HG03139 (cell line): ENCODE results near the gene ERICH6B.

Experiments
- ATAC-seq: cut with Tn5 transposase; IDR thresholded peaks from one replicate; pipeline ENCODE4 v1.9.1; 2021; ENCODE audit not compliant: unreplicated experiment

ERICH6B gene

GRCh38 chr13:45545686-45546409 lies 69.7 kb downstream of the ERICH6B start:
- ATAC-seq, result no peak

GRCh38 chr13:45544520-45544919 lies 71.0 kb downstream of the ERICH6B start:
- no peak for ATAC-seq

GRCh38 chr13:45542878-45543277 lies 72.7 kb downstream of the ERICH6B start:
- ATAC-seq, result no peak

DNA sequence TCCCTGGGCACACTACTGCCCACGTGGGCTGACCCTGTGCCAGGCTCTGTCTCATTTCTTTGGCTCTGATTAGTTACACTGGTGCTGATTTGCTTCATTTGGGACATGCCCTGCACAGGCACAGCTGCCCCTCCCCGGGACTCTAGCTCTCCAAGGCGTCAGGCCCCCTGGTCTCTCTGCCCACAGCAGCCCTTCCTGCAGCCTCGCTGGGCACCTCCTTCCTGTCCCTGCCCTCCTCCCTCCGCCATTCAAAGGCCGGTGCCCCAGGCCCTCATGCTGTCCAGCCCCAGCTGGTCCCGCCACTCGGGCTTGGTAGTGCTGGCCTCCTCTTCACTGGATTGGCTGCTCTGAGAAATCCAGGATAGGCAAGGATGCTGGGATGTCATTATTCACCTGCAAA lies 73.1 kb downstream of the ERICH6B start:
- ATAC-seq, result no peak

DNA sequence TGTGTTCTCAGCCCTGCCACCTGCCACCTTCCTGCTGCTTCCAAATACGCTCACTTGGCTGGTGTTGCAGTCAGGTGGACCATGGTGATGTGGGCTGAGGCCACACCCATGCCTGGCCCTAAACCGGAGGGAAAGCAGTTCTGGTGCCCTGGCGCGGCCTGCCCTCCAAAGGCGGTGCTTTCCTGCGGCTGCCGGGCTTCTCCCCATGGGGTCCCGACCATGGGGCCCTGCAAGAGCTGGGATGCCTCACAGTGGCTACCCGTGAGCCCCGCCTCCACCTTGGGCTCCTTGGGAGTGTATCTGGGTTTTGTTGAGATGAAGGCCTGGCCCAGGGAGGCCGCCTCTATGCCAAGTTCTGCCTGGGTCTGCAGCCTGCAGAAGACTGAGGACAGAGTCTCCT lies 73.7 kb downstream of the ERICH6B start:
- ATAC-seq, result no peak

- ATAC-seq, result no peak
These were observed 74.7 kb downstream of the ERICH6B start for GRCh38 chr13:45540864-45541263.

DNA sequence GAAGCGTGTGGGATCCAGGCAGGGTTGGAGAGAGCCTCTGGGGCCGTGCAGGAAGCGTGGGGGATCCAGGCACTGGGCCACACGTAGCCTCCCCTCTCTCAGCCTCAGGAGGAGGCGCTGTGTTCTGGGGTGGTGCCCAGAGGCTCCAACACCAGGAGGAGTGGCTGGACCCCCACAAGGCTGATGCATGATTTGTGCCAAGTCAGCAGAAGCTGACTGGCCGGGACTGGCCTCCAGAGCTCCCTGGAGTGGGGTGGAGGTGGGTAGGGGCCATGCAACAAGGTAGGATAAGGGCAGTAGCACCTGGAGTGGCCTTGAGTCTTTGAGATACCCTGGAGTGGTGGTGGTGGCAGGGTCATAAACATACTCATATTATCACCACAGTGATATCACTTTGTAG lies 75.3 kb downstream of the ERICH6B start:
- ATAC-seq, result no peak

- ATAC-seq, result no peak
These were observed 77.2 kb downstream of the ERICH6B start for GRCh38 chr13:45538382-45538781.

DNA sequence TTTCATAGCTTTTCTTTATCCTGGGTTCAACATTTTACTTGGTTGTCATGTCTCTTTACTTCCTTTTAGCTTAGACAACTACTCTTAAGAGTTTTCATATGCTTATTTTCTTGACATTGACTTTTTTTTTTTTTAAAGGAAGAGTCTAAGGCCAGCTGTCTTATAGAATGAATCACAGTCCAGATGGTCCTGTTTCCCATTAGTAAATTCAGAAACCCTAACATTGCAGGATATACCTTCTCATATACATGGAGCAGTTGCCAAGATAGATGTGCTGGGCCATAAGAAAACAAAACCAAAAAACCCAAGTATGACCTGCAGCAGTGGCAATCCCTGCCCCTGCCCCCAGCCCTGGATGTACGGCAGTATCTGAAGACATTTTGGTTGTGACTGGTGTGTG lies 78.0 kb downstream of the ERICH6B start:
- ATAC-seq, result no peak

DNA sequence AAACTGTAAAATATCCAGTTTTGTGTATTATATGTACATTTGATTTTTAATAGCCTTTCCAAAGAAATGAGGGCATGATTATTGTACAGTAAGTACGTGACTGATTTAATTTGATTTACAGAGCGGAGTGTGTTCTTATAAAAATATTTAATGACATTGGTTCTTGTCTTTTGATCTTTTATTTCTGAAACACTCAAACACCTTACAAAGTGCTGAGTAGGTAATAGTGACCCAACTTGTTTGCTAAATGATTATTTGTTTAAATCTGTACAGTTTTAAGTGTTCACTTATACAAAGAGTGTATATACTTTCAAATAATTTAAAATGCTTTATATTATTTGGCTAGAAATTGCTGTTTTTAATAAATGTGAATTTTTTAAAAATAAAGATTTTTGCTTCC lies 79.3 kb downstream of the ERICH6B start:
- ATAC-seq, result no peak

DNA sequence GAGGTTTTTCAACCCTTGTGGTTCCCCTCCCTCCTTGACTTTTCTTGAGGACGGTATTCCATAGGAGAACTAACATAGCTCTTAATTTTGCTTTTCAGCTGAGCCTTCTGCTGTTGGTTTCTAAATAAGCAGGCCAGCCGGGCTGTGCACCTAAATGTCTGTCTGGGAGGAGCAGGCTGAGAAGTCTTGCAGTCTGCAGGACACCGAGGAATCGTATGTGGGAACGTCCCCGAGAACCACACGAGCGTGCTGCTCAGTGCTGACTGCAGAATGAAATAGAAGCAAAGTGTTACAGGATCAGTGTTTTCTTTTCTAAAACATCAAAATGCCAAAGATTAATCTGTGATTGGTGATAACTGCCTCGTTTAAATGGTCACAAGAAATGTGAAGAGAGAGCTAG lies 80.9 kb downstream of the ERICH6B start:
- ATAC-seq, result no peak

DNA sequence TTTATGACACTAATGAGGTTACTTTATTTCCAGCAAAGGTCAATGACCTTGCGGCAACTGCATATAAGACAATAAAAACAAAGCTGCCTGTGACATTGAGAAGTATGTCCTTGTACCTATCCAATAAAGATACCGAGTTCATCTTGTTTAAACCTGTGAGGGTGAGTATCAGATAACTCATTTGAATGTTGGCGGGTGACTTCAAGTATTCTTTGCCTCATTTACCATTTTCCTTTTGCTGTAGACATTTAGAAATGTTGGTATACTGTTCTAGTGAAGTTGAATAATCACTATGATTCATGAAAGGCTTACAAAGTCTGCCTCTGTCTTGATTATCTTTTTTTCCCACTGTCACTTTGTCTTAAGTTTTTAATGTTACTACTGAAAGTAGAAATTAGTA lies 85.8 kb downstream of the ERICH6B start:
- ATAC-seq, result no peak

DNA sequence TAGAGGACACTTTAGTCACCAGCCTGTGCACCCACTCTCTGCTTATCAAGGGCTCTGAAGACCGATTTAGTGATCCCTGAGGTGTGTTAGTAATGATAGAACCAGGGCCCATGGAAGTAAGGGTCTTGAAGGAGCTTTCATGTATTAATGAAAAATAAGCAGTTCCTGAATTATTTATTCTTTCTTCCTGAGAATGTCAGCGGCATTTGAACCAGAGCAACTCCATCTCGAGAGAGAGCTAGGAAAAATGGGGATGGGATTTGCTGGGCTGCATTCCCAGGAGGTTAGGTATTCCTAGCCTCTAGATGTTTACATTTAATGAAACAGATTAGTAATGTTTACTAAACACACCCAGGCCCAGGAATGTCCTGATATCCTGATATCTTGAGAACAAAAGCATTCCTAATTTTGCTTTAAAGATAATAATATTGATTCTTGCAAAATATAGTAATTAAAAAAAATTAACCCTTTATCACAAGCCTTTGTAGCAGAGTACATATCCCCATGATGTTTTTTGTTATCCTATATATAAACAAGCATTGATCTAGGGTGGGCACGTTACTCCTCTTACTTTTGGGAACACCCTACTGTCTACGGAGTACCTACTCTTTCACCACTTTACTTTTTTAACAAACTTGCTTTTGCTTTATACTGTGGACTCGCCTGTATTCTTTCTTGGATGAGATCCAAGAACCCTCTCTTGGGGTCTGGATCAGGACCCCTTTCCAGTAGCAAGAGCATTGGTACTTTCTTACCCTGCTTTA lies 87.7 kb downstream of the ERICH6B start:
- no peak for ATAC-seq

DNA sequence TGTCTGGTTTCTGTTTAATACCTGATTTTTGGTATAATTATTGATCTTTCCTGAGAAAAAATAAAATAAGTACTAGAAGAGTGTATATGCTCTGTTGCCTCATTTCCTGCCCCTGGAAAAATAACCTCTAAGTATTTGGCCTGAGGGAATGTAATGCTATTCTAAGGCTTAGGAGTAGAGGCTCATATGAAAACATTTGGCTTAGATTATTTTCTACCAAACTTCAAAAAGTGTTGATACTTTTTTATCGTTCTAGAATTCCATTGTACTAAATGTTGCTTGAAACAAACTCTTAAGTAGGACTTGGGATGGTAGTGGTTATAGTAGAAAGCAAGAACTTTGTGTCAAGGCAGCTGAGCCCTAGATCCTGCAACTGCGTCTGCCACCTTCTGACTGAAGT lies 93.0 kb downstream of the ERICH6B start:
- ATAC-seq, result no peak

- ATAC-seq, result no peak
These were observed 94.2 kb downstream of the ERICH6B start for GRCh38 chr13:45521297-45521696.

DNA sequence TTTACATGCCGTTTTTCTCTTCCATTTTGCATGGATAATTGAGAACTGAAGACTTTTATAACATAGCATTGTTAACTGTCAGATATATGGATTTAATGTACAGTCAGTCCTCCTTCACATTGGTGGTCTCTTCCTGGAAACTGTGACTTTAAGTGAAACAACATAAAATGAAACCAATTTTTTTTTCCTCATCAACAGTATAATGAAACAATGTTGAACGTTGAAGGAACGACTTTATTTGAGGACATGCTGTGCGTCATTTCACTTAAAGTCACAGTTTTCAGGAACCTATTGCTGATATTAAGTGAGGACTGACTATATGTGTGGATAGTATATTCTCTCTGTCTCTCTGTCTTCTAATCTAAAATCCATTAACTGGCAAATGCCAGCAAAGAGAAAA lies 96.0 kb downstream of the ERICH6B start:
- no peak for ATAC-seq

DNA sequence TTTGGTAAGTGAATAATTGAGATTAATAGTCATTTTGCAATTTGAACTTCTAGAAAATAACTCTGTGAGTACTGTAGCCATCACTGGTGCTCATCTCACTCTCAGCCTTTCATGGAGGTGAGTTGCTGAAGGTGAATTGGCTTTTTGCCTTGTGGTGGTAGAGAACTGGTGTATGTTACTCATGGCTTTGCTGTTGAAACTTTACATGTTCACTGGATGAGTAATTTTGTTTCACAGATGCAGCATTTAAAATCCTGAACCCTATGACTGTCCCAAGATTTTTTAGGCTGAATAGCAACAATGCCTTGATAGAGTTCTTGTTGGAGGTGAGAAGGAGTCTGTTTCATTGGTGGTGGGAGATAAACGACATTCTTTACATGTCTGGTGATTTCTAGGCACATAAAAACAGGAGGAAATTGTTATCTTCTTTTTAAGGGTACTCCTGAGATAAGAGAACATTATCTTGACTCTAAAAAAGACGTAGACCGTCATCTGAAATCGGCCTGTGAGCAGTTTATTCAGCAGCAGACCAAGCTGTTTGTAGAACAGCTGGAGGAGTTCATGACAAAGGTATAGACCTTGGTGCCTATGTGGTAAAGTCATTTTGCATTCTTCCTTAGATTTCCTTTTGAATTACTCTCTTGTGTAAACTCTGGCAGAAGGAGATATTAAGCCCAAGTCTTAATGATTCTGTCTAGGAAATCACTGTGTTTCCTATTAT lies 96.9 kb downstream of the ERICH6B start:
- no peak for ATAC-seq

DNA sequence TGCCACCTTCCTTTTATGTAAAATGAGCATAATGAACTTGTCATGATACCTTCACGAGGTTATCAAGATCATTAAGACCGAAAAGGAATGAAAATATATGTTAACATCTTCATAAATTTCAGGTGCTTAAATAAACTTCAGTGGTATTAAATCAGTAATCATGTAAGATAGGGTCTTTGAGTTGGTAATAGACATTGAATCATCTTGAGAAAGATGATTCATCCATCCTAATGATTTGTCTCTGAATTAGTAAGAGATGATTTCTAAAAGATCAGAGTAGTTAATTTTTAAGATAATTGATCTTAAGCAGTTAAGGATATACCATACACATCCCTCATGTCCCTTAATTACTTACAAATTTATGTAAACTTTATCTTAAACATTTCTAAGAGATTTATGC lies 98.8 kb downstream of the ERICH6B start:
- no peak for ATAC-seq

DNA sequence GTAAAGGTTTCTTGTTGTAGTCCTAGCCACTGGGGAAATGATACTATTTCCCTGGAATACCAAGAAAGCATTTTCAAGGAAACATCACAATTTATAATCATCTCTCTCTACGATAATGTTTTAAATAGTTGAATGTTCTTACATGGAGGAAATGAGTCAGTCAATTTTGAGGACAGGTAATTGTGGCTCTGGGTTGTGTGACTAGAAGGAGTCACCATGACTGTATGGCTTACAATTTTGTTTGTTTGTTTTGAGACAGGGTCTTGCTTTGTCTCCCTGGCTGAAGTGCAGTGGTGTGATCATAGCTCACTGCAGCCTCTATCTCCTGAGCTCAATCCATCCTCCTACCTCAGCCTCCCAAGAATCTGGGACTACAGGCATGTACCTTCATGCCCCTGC lies 103.4 kb downstream of the ERICH6B start:
- ATAC-seq, result no peak

DNA sequence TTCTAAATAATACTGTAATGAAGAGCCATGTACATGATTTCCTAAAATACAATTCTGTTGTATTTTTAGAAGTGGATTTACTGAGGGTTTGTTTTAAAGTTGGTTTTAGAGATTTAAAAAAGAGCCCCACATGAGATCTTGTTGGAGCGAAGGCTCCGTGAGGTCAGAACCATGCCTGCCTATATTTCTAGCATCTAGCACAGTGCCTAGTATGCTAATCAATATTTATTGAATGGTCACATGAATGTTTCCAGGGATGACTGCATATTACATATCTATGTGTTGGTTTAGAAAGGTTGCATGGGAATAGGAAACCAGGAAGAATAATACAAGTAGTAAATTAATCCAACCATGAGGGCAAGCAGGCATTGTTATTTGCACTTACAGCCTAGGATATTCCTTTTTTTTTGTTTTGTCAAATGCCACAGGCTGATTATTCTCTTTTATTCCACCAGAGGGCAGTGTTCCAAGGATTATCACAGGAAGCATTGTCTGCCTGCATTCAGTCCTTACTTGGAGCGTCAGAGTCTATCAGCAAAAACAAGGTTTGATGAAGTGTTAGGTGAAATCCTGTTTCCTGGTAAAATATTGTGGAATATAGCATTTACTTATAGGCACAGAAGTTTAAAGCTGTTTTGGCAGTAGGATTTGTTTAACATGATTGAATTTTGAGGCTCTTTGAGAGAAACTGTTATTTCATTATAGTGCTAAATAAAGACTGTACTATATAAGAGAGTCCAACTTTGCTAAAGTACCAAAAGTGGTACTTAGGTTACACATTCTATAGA lies 104.0 kb downstream of the ERICH6B start:
- no peak for ATAC-seq

GRCh38 chr13:45510672-45511071 lies 104.9 kb downstream of the ERICH6B start:
- no peak for ATAC-seq
